ENCODE results near the gene VPS25.
"Not testable (repeated sequence)": the region's sequence is repeated elsewhere in the genome, so short reads cannot be mapped to it uniquely, and the experiment has no call there.

The VPS25 gene

GRCh38 chr17:42768006-42768405, 5.2 kb upstream of the VPS25 start:
- not testable (repeated sequence) for DNase-seq (ENCODE audit: low read depth in 2 of 2)

GRCh38 chr17:42769964-42770363, 3.3 kb upstream of the VPS25 start:
- not testable (repeated sequence) for DNase-seq (ENCODE audit: low read depth in 2 of 2)

- no peak for DNase-seq (ENCODE audit: low read depth in 2 of 2)
Measured at GRCh38 chr17:42772945-42773289, 332 bp upstream of the VPS25 start.

- no peak for DNase-seq (ENCODE audit: low read depth in 2 of 2)
Measured at GRCh38 chr17:42774066-42774745, 957 bp downstream of the VPS25 start.

- no peak for DNase-seq (ENCODE audit: low read depth in 2 of 2)
Measured at GRCh38 chr17:42775534-42776098, 2.4 kb downstream of the VPS25 start.

GRCh38 chr17:42778570-42778969, 5.3 kb downstream of the VPS25 start:
- DNase-seq (ENCODE audit: low read depth in 2 of 2): no peak

GRCh38 chr17:42779304-42779935, 6.2 kb downstream of the VPS25 start:
- no peak for DNase-seq (ENCODE audit: low read depth in 2 of 2)

- DNase-seq (ENCODE audit: low read depth in 2 of 2): no peak
Measured at GRCh38 chr17:42779936-42780850, 6.9 kb downstream of the VPS25 start, which contains the start of gene WNK4. Gene WNK4 (plus strand): TSS chr17:42780610. CDS start chr17:42780699, 89 bp downstream.

GRCh38 chr17:42780851-42781638, 7.8 kb downstream of the VPS25 start:
- DNase-seq (ENCODE audit: low read depth in 2 of 2): no peak

GRCh38 chr17:42781639-42782165, 8.5 kb downstream of the VPS25 start:
- no peak for DNase-seq (ENCODE audit: low read depth in 2 of 2)

- DNase-seq (ENCODE audit: low read depth in 2 of 2): no peak
Measured at GRCh38 chr17:42782166-42783061, 9.2 kb downstream of the VPS25 start.

GRCh38 chr17:42783062-42783790, 10.0 kb downstream of the VPS25 start:
- no peak for DNase-seq (ENCODE audit: low read depth in 2 of 2)

- no peak for DNase-seq (ENCODE audit: low read depth in 2 of 2)
Measured at GRCh38 chr17:42783791-42784138, 10.5 kb downstream of the VPS25 start.

- no peak for DNase-seq (ENCODE audit: low read depth in 2 of 2)
Measured at GRCh38 chr17:42784409-42784808, 11.2 kb downstream of the VPS25 start.

GRCh38 chr17:42784811-42785592, 11.8 kb downstream of the VPS25 start:
- no peak for DNase-seq (ENCODE audit: low read depth in 2 of 2)

GRCh38 chr17:42787266-42787665, 14.0 kb downstream of the VPS25 start:
- DNase-seq (ENCODE audit: low read depth in 2 of 2): no peak

GRCh38 chr17:42791948-42792347, 18.7 kb downstream of the VPS25 start:
- DNase-seq (ENCODE audit: low read depth in 2 of 2): no peak

GRCh38 chr17:42792545-42792944, 19.3 kb downstream of the VPS25 start:
- no peak for DNase-seq (ENCODE audit: low read depth in 2 of 2)

GRCh38 chr17:42795061-42795460, 21.8 kb downstream of the VPS25 start:
- no peak for DNase-seq (ENCODE audit: low read depth in 2 of 2)

All from stimulated activated CD8-positive, alpha-beta memory T cell treated with anti-CD3 and anti-CD28 coated beads, Interleukin-2, amount 100 ng/mL, for 1 hour (primary cell).